ENCODE data around the gene GP9. TPM values are rescaled to one million over a fixed set of nuclear protein-coding genes. Genes with fewer than 3 reads are reported as not detected.

GP9 gene
- total RNA-seq, 1 experiment from 2014 or later: not detected

GRCh38 chr3:129040039-129040336, 20.6 kb upstream of the GP9 start:
- no peak for DNase-seq
- H3K4me1 Mint-ChIP-seq (ENCODE audit: low read depth, unreplicated experiment): peaks cover 8% of the 10 kb centered on the region
- intact Hi-C loops (cut with micrococcal nuclease; ENCODE audit: unreplicated experiment): no loop called here
- no peaks in the 10 kb centered on the region for H3K36me3 Mint-ChIP-seq (ENCODE audit: insufficient read depth, unreplicated experiment)
- BruUV-seq (replicated peaks): no TSS peak
- no peak overlapping the region for H3K4me3 Mint-ChIP-seq (ENCODE audit: low read depth, unreplicated experiment)
- no peak for TF ChIP-seq CTCF (IDR thresholded peaks at IDR 0.05; ENCODE audit: unreplicated experiment)
- CTCF ChIA-PET: interaction anchor here (0.8 to 1.4 kb wide), 3 partner anchors 14 to 122 kb away, joined by 4 to 6 read pairs (median 5); no protein-coding TSS in a partner anchor
- H3K27ac Mint-ChIP-seq (ENCODE audit: unreplicated experiment): no peak overlapping the region
- no peaks in the 10 kb centered on the region for H3K9me3 Mint-ChIP-seq (ENCODE audit: low read depth, unreplicated experiment)
- H3K27me3 Mint-ChIP-seq (ENCODE audit: unreplicated experiment): peaks cover 76% of the 10 kb centered on the region

GRCh38 chr3:129040579-129041300, 19.8 kb upstream of the GP9 start:
- TF ChIP-seq CTCF (IDR thresholded peaks at IDR 0.05; ENCODE audit: unreplicated experiment): no peak
- no peak for DNase-seq
- CTCF ChIA-PET: interaction anchor here (0.9 to 1.0 kb wide), 2 partner anchors 13 to 71 kb away, joined by 3 to 4 read pairs; no protein-coding TSS in a partner anchor
- no peaks in the 10 kb centered on the region for H3K9me3 Mint-ChIP-seq (ENCODE audit: low read depth, unreplicated experiment)
- H3K27ac Mint-ChIP-seq (ENCODE audit: unreplicated experiment): no peak overlapping the region
- H3K27me3 Mint-ChIP-seq (ENCODE audit: unreplicated experiment): peaks cover 73% of the 10 kb centered on the region
- BruUV-seq (replicated peaks): no TSS peak
- no peaks in the 10 kb centered on the region for H3K36me3 Mint-ChIP-seq (ENCODE audit: insufficient read depth, unreplicated experiment)
- H3K4me3 Mint-ChIP-seq (ENCODE audit: low read depth, unreplicated experiment): no peak overlapping the region
- H3K4me1 Mint-ChIP-seq (ENCODE audit: low read depth, unreplicated experiment): peaks cover 8% of the 10 kb centered on the region
- intact Hi-C loops (cut with micrococcal nuclease; ENCODE audit: unreplicated experiment): no loop called here

- no TSS peak for BruUV-seq (replicated peaks)
- CTCF ChIA-PET: no interaction called here
- no peak for DNase-seq
- intact Hi-C loops (cut with micrococcal nuclease; ENCODE audit: unreplicated experiment): no loop called here
- Mint-ChIP-seq H3K4me1 (ENCODE audit: low read depth, unreplicated experiment) (no peaks in the 10 kb centered on the region), H3K36me3 (ENCODE audit: insufficient read depth, unreplicated experiment) (no peaks in the 10 kb centered on the region), H3K27ac (ENCODE audit: unreplicated experiment) (no peak overlapping the region), H3K27me3 (ENCODE audit: unreplicated experiment) (peaks cover 48% of the 10 kb centered on the region), H3K4me3 (ENCODE audit: low read depth, unreplicated experiment) (no peak overlapping the region), H3K9me3 (ENCODE audit: low read depth, unreplicated experiment) (peaks cover 4% of the 10 kb centered on the region)
- TF ChIP-seq CTCF (IDR thresholded peaks at IDR 0.05; ENCODE audit: unreplicated experiment): no peak
These were observed 14.9 kb upstream of the GP9 start for GRCh38 chr3:129045675-129046036.

- DNase-seq: no peak
- Mint-ChIP-seq H3K9me3 (ENCODE audit: low read depth, unreplicated experiment) (peaks cover 4% of the 10 kb centered on the region), H3K36me3 (ENCODE audit: insufficient read depth, unreplicated experiment) (no peaks in the 10 kb centered on the region), H3K4me3 (ENCODE audit: low read depth, unreplicated experiment) (no peak overlapping the region), H3K27ac (ENCODE audit: unreplicated experiment) (no peak overlapping the region), H3K27me3 (ENCODE audit: unreplicated experiment) (peaks cover 45% of the 10 kb centered on the region), H3K4me1 (ENCODE audit: low read depth, unreplicated experiment) (peaks cover under 1% of the 10 kb centered on the region)
- intact Hi-C loops (cut with micrococcal nuclease; ENCODE audit: unreplicated experiment): no loop called here
- TF ChIP-seq CTCF (IDR thresholded peaks at IDR 0.05; ENCODE audit: unreplicated experiment): no peak
- BruUV-seq (replicated peaks): no TSS peak
- CTCF ChIA-PET: no interaction called here
These were observed 14.4 kb upstream of the GP9 start for GRCh38 chr3:129046037-129046731.
